ENCODE data around the gene SUSD6. TPM values are rescaled to one million over a fixed set of nuclear protein-coding genes. Genes with fewer than 3 reads are reported as not detected.

Gene SUSD6
- total and polyA plus RNA-seq, 2 donors from 2014 or later: 14.3 to 84.2 TPM

- intact Hi-C loops (cut with DNase I): no loop called here
- peaks cover 8 to 53% (median 50%) of the 10 kb centered on the region in 3 donors for H3K4me1 ChIP-seq (ENCODE audit: control insufficient read depth in 2 of 3, insufficient read depth in 2 of 3, low read depth in 1 of 3, low read length in 3 of 3)
Measured at GRCh38 chr14:69674546-69675244, 63.3 kb downstream of the SUSD6 start.

GRCh38 chr14:69675245-69675583 lies 63.8 kb downstream of the SUSD6 start:
- H3K4me3 ChIP-seq (ENCODE audit: low read length in 3 of 3): no peak overlapping the region
- H3K36me3 ChIP-seq (ENCODE audit: control insufficient read depth in 2 of 3, insufficient read depth in 3 of 3, low read length in 3 of 3): no peaks in the 10 kb centered on the region
- no peaks in the 10 kb centered on the region for H3K9me3 ChIP-seq (ENCODE audit: control insufficient read depth in 2 of 3, insufficient read depth in 1 of 3, low read length in 3 of 3)
- intact Hi-C loops (cut with DNase I): no loop called here
- peak overlapping the region in 1 of 2 donors; percentile 72 for H3K27ac ChIP-seq (ENCODE audit: low read depth in 2 of 2, low read length in 2 of 2)
- no peaks in the 10 kb centered on the region for H3K27me3 ChIP-seq (ENCODE audit: control insufficient read depth, insufficient read depth, low read length)
- no peak overlapping the region for H3K9ac ChIP-seq (ENCODE audit: low read length in 3 of 3)
- FAIRE-seq (no peak), DNase-seq (no peak)
- peaks cover 8 to 48% (median 45%) of the 10 kb centered on the region in 3 donors for H3K4me1 ChIP-seq (ENCODE audit: control insufficient read depth in 2 of 3, insufficient read depth in 2 of 3, low read depth in 1 of 3, low read length in 3 of 3)
- no peak for TF ChIP-seq CTCF (IDR thresholded peaks at IDR 0.05; ENCODE audit: borderline replicate concordance, extremely low read depth, insufficient read depth)

More at GRCh38 chr14:69674546-69675244, 63.3 kb downstream of the SUSD6 start:
- Histone ChIP-seq H3K9ac (ENCODE audit: low read length in 3 of 3) (peak overlapping the region in 1 of 3 donors; percentile 7), H3K27me3 (ENCODE audit: control insufficient read depth, insufficient read depth, low read length) (no peaks in the 10 kb centered on the region), H3K27ac (ENCODE audit: low read depth in 2 of 2, low read length in 2 of 2) (peak overlapping the region; percentile 66 to 72), H3K9me3 (ENCODE audit: control insufficient read depth in 2 of 3, insufficient read depth in 1 of 3, low read length in 3 of 3) (no peaks in the 10 kb centered on the region), H3K4me3 (ENCODE audit: low read length in 3 of 3) (peak overlapping the region in 2 of 3 donors; percentile 42 to 50), H3K36me3 (ENCODE audit: control insufficient read depth in 2 of 3, insufficient read depth in 3 of 3, low read length in 3 of 3) (no peaks in the 10 kb centered on the region)
- no peak for TF ChIP-seq CTCF (IDR thresholded peaks at IDR 0.05; ENCODE audit: borderline replicate concordance, extremely low read depth, insufficient read depth)
- DNase-seq (no peak), FAIRE-seq (no peak)

GRCh38 chr14:69675877-69676416 lies 64.6 kb downstream of the SUSD6 start:
- Histone ChIP-seq H3K36me3 (ENCODE audit: control insufficient read depth in 2 of 3, insufficient read depth in 3 of 3, low read length in 3 of 3) (no peaks in the 10 kb centered on the region), H3K27ac (ENCODE audit: low read depth in 2 of 2, low read length in 2 of 2) (peak overlapping the region in 1 of 2 donors; percentile 12), H3K9me3 (ENCODE audit: control insufficient read depth in 2 of 3, insufficient read depth in 1 of 3, low read length in 3 of 3) (no peaks in the 10 kb centered on the region), H3K9ac (ENCODE audit: low read length in 3 of 3) (no peak overlapping the region), H3K4me3 (ENCODE audit: low read length in 3 of 3) (no peak overlapping the region), H3K4me1 (ENCODE audit: control insufficient read depth in 2 of 3, insufficient read depth in 2 of 3, low read depth in 1 of 3, low read length in 3 of 3) (peaks cover 8 to 41% (median 40%) of the 10 kb centered on the region in 3 donors), H3K27me3 (ENCODE audit: control insufficient read depth, insufficient read depth, low read length) (no peaks in the 10 kb centered on the region)
- DNase-seq: no peak
- FAIRE-seq: no peak
- TF ChIP-seq CTCF (IDR thresholded peaks at IDR 0.05; ENCODE audit: borderline replicate concordance, extremely low read depth, insufficient read depth): no peak
- intact Hi-C loops (cut with DNase I): no loop called here

All from kidney (tissue), 14 donors.